Stimulated activated CD4-positive, alpha-beta T cell treated with anti-CD3 and anti-CD28 coated beads, Interleukin-15, amount 100 ng/mL, for 1 hour (primary cell): ENCODE data around the gene MTHFD1L.

Experiments
- DNase-seq, 2 donors: peaks; one replicate each; pipeline ENCODE4 v3.0.0-alpha.2; 2020; ENCODE audit warnings: low read depth in 1 of 2, low spot score in 1 of 2

Gene MTHFD1L

DNA sequence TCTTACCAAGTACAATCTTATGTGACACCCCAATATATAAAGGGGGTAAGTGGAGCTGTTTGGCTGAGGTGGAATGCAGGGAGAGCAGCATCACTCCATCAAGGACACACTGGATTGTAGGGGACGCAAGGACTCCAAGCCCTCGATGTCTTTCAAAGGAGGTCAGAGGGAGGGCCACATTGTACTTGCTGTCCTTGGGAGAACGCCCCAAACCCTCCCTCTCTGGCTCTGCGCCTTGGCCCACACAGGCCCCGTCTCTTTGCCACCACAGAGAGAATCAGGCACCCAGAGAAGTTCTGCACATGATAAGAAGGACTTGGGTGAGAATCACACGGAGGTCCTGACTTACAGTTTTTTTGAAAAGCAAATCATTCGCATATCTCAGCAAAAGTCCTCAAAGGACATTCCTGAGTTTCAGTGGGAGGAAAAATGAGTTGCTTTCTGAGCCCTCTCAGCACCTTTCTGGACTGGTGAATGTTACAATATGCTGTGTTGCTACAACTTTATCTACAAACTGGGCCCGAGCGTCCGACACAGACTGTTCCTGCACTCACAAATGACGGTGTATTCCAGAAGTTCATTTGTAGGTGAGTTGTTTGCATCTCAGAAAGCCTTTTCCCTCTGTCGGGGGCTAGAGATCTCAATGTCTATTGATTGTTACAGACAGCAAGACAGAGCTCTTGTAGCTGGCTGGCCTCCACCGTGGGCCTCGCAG lies 281.8 kb downstream of the MTHFD1L start:
- no peak for DNase-seq

DNA sequence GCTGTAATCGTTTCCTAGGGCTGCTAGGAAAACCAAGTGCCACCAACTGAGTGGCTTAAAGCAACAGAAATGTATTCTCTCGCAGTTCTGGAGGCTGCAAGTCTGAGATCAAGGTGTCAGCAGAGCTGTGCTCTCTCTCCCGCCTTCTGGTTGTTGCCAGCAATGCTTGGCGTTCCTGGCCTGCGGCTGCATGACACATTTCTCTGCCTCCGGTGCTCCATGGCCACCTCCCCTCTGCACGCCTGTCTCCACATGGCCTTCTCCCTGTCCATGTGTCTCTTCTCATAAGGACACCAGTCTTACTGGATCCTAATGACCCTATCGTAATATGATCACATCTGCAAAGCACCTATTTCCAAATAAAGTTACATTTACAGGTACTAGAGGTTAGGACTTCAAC lies 282.6 kb downstream of the MTHFD1L start:
- DNase-seq: no peak

DNA sequence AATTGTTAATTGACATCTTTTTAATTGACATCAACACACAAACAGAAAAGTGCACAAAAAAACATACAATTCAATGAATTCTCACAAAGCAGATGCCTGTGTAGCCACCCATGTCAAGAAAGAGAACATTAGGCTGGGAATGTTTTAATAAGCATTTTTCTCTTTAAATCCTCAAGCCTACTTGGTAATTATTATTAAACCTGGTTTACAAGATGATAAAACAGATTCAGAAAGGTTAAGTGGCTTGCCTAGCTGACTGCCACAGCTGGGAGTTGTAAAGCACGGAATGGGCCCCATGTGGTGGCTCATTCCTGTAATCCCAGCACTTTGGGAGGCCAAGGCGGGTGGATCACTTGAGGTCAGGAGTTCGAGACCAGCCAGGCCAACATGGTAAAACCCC lies 284.3 kb downstream of the MTHFD1L start:
- DNase-seq: no peak
